ENCODE results near the gene FAM171A1.

DNA sequence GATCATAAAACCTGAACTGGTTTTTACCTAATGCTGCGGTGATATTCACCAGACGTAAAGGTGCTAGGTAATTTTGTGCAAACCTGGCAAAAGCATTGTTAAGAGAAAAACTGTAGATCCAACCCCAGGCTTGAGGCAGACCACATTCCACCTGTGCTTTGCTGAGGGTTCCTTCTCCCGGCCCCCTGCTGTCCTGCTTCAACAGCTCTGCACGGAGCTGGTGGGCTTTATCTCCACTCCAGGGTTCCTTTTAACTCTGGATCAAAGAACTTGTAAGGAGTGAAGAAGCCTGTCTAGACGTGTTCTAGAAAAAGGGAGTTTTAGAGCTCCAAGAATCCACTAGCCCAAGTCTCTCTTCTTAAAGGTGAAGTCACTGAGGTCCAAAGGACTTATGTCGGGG is 115.1 kb downstream of the FAM171A1 start:
- TF ChIP-seq, protein P1, sequence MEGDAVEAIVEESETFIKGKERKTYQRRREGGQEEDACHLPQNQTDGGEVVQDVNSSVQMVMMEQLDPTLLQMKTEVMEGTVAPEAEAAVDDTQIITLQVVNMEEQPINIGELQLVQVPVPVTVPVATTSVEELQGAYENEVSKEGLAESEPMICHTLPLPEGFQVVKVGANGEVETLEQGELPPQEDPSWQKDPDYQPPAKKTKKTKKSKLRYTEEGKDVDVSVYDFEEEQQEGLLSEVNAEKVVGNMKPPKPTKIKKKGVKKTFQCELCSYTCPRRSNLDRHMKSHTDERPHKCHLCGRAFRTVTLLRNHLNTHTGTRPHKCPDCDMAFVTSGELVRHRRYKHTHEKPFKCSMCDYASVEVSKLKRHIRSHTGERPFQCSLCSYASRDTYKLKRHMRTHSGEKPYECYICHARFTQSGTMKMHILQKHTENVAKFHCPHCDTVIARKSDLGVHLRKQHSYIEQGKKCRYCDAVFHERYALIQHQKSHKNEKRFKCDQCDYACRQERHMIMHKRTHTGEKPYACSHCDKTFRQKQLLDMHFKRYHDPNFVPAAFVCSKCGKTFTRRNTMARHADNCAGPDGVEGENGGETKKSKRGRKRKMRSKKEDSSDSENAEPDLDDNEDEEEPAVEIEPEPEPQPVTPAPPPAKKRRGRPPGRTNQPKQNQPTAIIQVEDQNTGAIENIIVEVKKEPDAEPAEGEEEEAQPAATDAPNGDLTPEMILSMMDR (IDR thresholded peaks at IDR 0.05): no peak
- no peak for TF ChIP-seq EZH2 (IDR thresholded peaks at IDR 0.05; ENCODE audit: borderline replicate concordance, insufficient read depth, low read depth, low read length, poor library complexity, severe bottlenecking)
